GM12878 (cell line): ENCODE measurements around the gene CHCHD1. TPM values are rescaled to one million over a fixed set of nuclear protein-coding genes. Genes with fewer than 3 reads are reported as not detected.

Source experiments
- ATAC-seq: fragments of 200-7000 bp; cut with Tn5 transposase; 3 replicates; pipeline ENCODE4 v1.9.1; 2020; ENCODE audit warnings: mild to moderate bottlenecking, moderate library complexity
- BruUV-seq: library from RNA; stranded (reverse); fragments of 400-500 nt; replicated peaks from 2 replicates; lab custom pipeline; 2021; lab: Mats Ljungman, UMichigan
- CTCF ChIA-PET: fragments of 300-600 bp; sonication (Branson Sonifier 250); formaldehyde crosslinking; extraction: SDS; loops from one replicate; lab custom pipeline; 2021; ENCODE audit warnings: inconsistent platforms; lab: Yijun Ruan, JAX
- POLR2A ChIA-PET: fragments of 350-600 bp; formaldehyde crosslinking; extraction: SDS; loops from one replicate; lab custom pipeline; 2021; ENCODE audit warnings: inconsistent platforms; lab: Charles Lee
- RAD21 ChIA-PET: fragments of 300-600 bp; sonication (Branson Sonifier 250); formaldehyde crosslinking; loops from one replicate; lab custom pipeline; 2023; ENCODE audit warnings: antibody characterized with exemption; ENCODE audit not compliant: unreplicated experiment; lab: Charles Lee
- SMC1A ChIA-PET: fragments of 300-600 bp; sonication (Branson Sonifier 250); formaldehyde crosslinking; loops from one replicate; lab custom pipeline; 2023; ENCODE audit not compliant: unreplicated experiment, uncharacterized antibody; lab: Charles Lee
- DNase-seq: peaks from one replicate; pipeline ENCODE4 v3.0.0-alpha.2; 2011; ENCODE audit warnings: low read depth, low spot score
- FAIRE-seq: peaks from 3 replicates; lab custom pipeline; 2011; peaks lifted over from hg19 to GRCh38; lab: Jason Lieb, UNC
- H2AFZ ChIP-seq: 2 replicates; pipeline ENCODE4 v1.6.0; 2011; ENCODE audit warnings: low read depth, low read length, control low read depth; ENCODE audit not compliant: control insufficient read depth
- H3K27ac ChIP-seq: 2 replicates; pipeline ENCODE4 v1.5.1; 2011; ENCODE audit warnings: control low read depth; ENCODE audit not compliant: control insufficient read depth, insufficient read depth
- H3K27me3 ChIP-seq, 2 experiments: replicated peaks in 1 of 2; 2 replicates each; pipeline versions ENCODE4 v1.6.0 to v1.6.1; 2011; ENCODE audit warnings: low read length in 1 of 2; ENCODE audit not compliant: control insufficient read depth in 2 of 2, insufficient read depth in 2 of 2
- H3K36me3 ChIP-seq, 2 experiments: 2 replicates each; pipeline ENCODE4 v1.5.1; 2011; ENCODE audit warnings: low read length in 1 of 2; ENCODE audit not compliant: control insufficient read depth in 2 of 2, insufficient read depth in 2 of 2
- H3K4me1 ChIP-seq: 2 replicates; pipeline ENCODE4 v1.6.1; 2011; ENCODE audit warnings: mild to moderate bottlenecking, low read length, moderate library complexity, mixed read lengths; ENCODE audit not compliant: control insufficient read depth, insufficient read depth
- H3K4me2 ChIP-seq: 2 replicates; pipeline ENCODE4 v1.6.0; 2011; ENCODE audit warnings: control low read depth; ENCODE audit not compliant: control insufficient read depth, insufficient read depth
- H3K4me3 ChIP-seq: fragments of 200-600 bp; sonication (generic); 2 replicates; pipeline ENCODE4 v1.5.1; 2016
- H3K79me2 ChIP-seq: 2 replicates; pipeline ENCODE4 v1.6.0; 2011; ENCODE audit warnings: low read length; ENCODE audit not compliant: control insufficient read depth, insufficient read depth
- H3K9ac ChIP-seq: 2 replicates; pipeline ENCODE4 v1.8.0; 2011; ENCODE audit warnings: low read length, control low read depth, mixed read lengths; ENCODE audit not compliant: control insufficient read depth, insufficient read depth
- H3K9me3 ChIP-seq: replicated peaks from 3 replicates; pipeline ENCODE4 v1.5.1; 2011; ENCODE audit warnings: mild to moderate bottlenecking, low read length; ENCODE audit not compliant: control insufficient read depth, insufficient read depth
- H4K20me1 ChIP-seq: 2 replicates; pipeline ENCODE4 v1.6.0; 2011; ENCODE audit not compliant: control insufficient read depth, insufficient read depth
- CHD2 ChIP-seq: IDR thresholded peaks from 2 replicates; pipeline ENCODE4 v1.6.1; 2011; ENCODE audit warnings: low read depth, low read length, improper control_type of control experiment, borderline replicate concordance
- EP300 ChIP-seq, 2 experiments: fragments of 150-350 bp in 1 of 2; IDR thresholded peaks; 2 replicates each; pipeline ENCODE4 v1.6.1; 2011 to 2012; ENCODE audit warnings: low read depth in 2 of 2, low read length in 2 of 2, borderline replicate concordance in 1 of 2, improper control_type of control experiment in 1 of 2, inconsistent platforms in 1 of 2; ENCODE audit not compliant: control insufficient read depth in 1 of 2
- IKZF1 ChIP-seq: fragments of 450-650 bp; conservative IDR thresholded peaks from 2 replicates; pipeline ENCODE4 v1.6.1; 2017; ENCODE audit warnings: antibody characterized with exemption, mild to moderate bottlenecking
- RAD51 ChIP-seq: fragments of 450-650 bp; IDR thresholded peaks from 2 replicates; pipeline ENCODE4 v1.6.1; 2016; ENCODE audit warnings: moderate library complexity, mild to moderate bottlenecking, inconsistent platforms
- SMAD1 ChIP-seq: fragments of 450-650 bp; IDR thresholded peaks from 2 replicates; pipeline ENCODE4 v1.6.1; 2018; ENCODE audit warnings: mild to moderate bottlenecking, low read depth; ENCODE audit not compliant: partially characterized antibody
- STAT3 ChIP-seq: IDR thresholded peaks from 2 replicates; pipeline ENCODE4 v1.6.1; 2011; ENCODE audit warnings: low read depth, low read length, improper control_type of control experiment
- ZNF217 ChIP-seq: fragments of 450-650 bp; IDR thresholded peaks from 2 replicates; pipeline ENCODE4 v1.6.1; 2017; ENCODE audit warnings: antibody characterized with exemption, mild to moderate bottlenecking
- ZNF24 ChIP-seq: fragments of 450-650 bp; IDR thresholded peaks from 2 replicates; pipeline ENCODE4 v1.6.1; 2017; ENCODE audit warnings: antibody characterized with exemption, mild to moderate bottlenecking
- ZSCAN29 ChIP-seq: fragments of 450-650 bp; IDR thresholded peaks from 2 replicates; pipeline ENCODE4 v1.6.1; 2017; ENCODE audit warnings: mild to moderate bottlenecking, moderate library complexity
- WGBS: methylation state at CpG from one replicate; pipeline ENCODE4 v1.1.6; 2016; ENCODE audit warnings: low lambda C conversion rate; ENCODE audit not compliant: insufficient replicate concordance, insufficient coverage; ENCODE audit errors: missing lambda C conversion rate; 5-methylcytosine and 5-hydroxymethylcytosine counted together
- in situ Hi-C: fragments of 300-500 bp; cut with MboI; formaldehyde crosslinking; loops from 9 replicates; pipeline ENCODE4 v1.14.3; 2018; ENCODE audit warnings: mixed read lengths
- intact Hi-C: fragments of 100-400 bp; cut with micrococcal nuclease; formaldehyde crosslinking; loops from one replicate; pipeline ENCODE4 v1.14.2; 2022; ENCODE audit not compliant: unreplicated experiment
- polyA plus RNA-seq, 11 experiments: library from polyadenylated mRNA; depleted of rRNA in 4 of 11; unstranded in 6 of 11; stranded (reverse) in 5 of 11; fragments of >200 nt; fragmentation: Nextera tagmentation in 4 of 11; fragmentation: Illumina TruSeq in 1 of 11; extraction: Ambion mirVana in 4 of 11; extraction: Trizol in 1 of 11; gene quantifications; 1 replicate in 1 of 11; 2 replicates in 10 of 11; pipeline versions ENCODE4 v1.2.1 to v1.2.3, GENCODE V29; 2011 to 2016; ENCODE audit warnings: inconsistent platforms in 2 of 11, missing spikeins in 2 of 11, low read depth in 1 of 11
- total RNA-seq, 4 experiments: library from RNA; depleted of rRNA in 3 of 4; stranded (reverse); fragments of >200 nt in 3 of 4; fragmentation: Illumina TruSeq in 1 of 4; extraction: Trizol in 1 of 4; gene quantifications; 2 replicates each; pipeline versions ENCODE4 v1.2.1 to v1.2.3, GENCODE V29; 2013 to 2021
- TF ChIP-seq, protein P1 (sequence below): IDR thresholded peaks from 2 replicates; pipeline ENCODE4 v1.6.1; 2012; ENCODE audit warnings: low read depth, low read length, improper control_type of control experiment
- TF ChIP-seq, protein P2 (sequence below): fragments of 450-650 bp; formaldehyde crosslinking; IDR thresholded peaks from 2 replicates; pipeline ENCODE4 v1.4.0; 2020; ENCODE audit warnings: mild to moderate bottlenecking, moderate library complexity
- TF ChIP-seq, protein P3 (sequence below): IDR thresholded peaks from 2 replicates; pipeline ENCODE4 v1.6.1; 2012; ENCODE audit warnings: mild to moderate bottlenecking, low read depth, low read length

The CHCHD1 gene
- total and polyA plus RNA-seq, 10 of the 15 experiments (the other 5 are each of a cell fraction or from before 2014, with no cell fraction given), result 35.0 to 132 (median 70.0) TPM

DNA sequence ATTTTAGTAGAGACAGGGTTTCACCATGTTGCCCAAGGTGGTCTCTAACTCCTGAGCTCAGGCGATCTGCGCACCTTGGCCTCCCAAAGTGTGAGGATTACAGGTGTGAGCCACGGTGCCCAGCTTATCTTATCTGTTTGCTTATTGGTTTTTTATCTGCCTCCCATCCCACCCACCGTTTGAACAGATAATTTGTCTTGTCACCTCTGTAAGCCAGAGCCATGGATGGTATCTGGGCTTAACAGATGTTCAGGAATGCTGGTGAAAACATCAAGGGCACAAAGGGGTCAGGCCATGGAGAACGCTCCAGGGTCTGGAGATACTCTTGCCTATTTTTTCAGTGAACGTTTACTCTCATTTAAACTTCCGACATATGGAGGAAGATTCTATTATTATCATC, 41.5 kb downstream of the CHCHD1 start:
- H2AFZ ChIP-seq, result no peak overlapping the region
- no peak overlapping the region for H3K9ac ChIP-seq
- H3K79me2 ChIP-seq, result no peaks in the 10 kb centered on the region
- no peaks in the 10 kb centered on the region for H3K4me1 ChIP-seq
- ChIA-PET POLR2A (interaction anchor here (1.1 kb wide), 1 partner anchor 51 kb away, joined by 3 read pairs; the partner anchor contains the start of gene CAMK2G), CTCF (no interaction called here), RAD21 (no interaction called here), SMC1A (interaction anchor here (2.0 kb wide), 1 partner anchor 56 kb away, joined by 4 read pairs; no protein-coding TSS in a partner anchor)
- in situ Hi-C loops (no loop called here), intact Hi-C loops (no loop called here)
- no peaks in the 10 kb centered on the region for H4K20me1 ChIP-seq
- BruUV-seq, result no TSS peak
- peaks cover 2% of the 10 kb centered on the region in 2 experiments; a peak in 2 of 4 replicates for H3K36me3 ChIP-seq
- no peak overlapping the region for H3K4me2 ChIP-seq
- FAIRE-seq (no peak), ATAC-seq (no peak), DNase-seq (no peak)
- no peak overlapping the region for H3K4me3 ChIP-seq
- no peaks in the 10 kb centered on the region for H3K27me3 ChIP-seq
- H3K9me3 ChIP-seq, result no peaks in the 10 kb centered on the region
- WGBS, result 99% methylated on average over 7 of the region's 7 CpGs
- no peak overlapping the region for H3K27ac ChIP-seq
- TF ChIP-seq SMAD1, result no peak
- TF ChIP-seq RAD51, result no peak
- no peak for TF ChIP-seq CHD2
- TF ChIP-seq ZSCAN29, result no peak
- TF ChIP-seq, protein P1, sequence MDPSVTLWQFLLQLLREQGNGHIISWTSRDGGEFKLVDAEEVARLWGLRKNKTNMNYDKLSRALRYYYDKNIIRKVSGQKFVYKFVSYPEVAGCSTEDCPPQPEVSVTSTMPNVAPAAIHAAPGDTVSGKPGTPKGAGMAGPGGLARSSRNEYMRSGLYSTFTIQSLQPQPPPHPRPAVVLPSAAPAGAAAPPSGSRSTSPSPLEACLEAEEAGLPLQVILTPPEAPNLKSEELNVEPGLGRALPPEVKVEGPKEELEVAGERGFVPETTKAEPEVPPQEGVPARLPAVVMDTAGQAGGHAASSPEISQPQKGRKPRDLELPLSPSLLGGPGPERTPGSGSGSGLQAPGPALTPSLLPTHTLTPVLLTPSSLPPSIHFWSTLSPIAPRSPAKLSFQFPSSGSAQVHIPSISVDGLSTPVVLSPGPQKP, result no peak
- TF ChIP-seq IKZF1, result no peak
- TF ChIP-seq, protein P2, sequence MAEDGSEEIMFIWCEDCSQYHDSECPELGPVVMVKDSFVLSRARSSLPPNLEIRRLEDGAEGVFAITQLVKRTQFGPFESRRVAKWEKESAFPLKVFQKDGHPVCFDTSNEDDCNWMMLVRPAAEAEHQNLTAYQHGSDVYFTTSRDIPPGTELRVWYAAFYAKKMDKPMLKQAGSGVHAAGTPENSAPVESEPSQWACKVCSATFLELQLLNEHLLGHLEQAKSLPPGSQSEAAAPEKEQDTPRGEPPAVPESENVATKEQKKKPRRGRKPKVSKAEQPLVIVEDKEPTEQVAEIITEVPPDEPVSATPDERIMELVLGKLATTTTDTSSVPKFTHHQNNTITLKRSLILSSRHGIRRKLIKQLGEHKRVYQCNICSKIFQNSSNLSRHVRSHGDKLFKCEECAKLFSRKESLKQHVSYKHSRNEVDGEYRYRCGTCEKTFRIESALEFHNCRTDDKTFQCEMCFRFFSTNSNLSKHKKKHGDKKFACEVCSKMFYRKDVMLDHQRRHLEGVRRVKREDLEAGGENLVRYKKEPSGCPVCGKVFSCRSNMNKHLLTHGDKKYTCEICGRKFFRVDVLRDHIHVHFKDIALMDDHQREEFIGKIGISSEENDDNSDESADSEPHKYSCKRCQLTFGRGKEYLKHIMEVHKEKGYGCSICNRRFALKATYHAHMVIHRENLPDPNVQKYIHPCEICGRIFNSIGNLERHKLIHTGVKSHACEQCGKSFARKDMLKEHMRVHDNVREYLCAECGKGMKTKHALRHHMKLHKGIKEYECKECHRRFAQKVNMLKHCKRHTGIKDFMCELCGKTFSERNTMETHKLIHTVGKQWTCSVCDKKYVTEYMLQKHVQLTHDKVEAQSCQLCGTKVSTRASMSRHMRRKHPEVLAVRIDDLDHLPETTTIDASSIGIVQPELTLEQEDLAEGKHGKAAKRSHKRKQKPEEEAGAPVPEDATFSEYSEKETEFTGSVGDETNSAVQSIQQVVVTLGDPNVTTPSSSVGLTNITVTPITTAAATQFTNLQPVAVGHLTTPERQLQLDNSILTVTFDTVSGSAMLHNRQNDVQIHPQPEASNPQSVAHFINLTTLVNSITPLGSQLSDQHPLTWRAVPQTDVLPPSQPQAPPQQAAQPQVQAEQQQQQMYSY (CRISPR knock-in tag), result no peak
- TF ChIP-seq EP300 (IDR thresholded peaks at IDR 0.05; ENCODE audit: borderline replicate concordance in 1 of 2, control insufficient read depth in 1 of 2, low read depth in 2 of 2, low read length in 2 of 2), result no peak
- TF ChIP-seq ZNF24, result no peak
- no peak for TF ChIP-seq STAT3
- TF ChIP-seq ZNF217, result no peak
- TF ChIP-seq, protein P3, sequence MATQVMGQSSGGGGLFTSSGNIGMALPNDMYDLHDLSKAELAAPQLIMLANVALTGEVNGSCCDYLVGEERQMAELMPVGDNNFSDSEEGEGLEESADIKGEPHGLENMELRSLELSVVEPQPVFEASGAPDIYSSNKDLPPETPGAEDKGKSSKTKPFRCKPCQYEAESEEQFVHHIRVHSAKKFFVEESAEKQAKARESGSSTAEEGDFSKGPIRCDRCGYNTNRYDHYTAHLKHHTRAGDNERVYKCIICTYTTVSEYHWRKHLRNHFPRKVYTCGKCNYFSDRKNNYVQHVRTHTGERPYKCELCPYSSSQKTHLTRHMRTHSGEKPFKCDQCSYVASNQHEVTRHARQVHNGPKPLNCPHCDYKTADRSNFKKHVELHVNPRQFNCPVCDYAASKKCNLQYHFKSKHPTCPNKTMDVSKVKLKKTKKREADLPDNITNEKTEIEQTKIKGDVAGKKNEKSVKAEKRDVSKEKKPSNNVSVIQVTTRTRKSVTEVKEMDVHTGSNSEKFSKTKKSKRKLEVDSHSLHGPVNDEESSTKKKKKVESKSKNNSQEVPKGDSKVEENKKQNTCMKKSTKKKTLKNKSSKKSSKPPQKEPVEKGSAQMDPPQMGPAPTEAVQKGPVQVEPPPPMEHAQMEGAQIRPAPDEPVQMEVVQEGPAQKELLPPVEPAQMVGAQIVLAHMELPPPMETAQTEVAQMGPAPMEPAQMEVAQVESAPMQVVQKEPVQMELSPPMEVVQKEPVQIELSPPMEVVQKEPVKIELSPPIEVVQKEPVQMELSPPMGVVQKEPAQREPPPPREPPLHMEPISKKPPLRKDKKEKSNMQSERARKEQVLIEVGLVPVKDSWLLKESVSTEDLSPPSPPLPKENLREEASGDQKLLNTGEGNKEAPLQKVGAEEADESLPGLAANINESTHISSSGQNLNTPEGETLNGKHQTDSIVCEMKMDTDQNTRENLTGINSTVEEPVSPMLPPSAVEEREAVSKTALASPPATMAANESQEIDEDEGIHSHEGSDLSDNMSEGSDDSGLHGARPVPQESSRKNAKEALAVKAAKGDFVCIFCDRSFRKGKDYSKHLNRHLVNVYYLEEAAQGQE, result no peak
